A673 (cell line): ENCODE data around the gene SUFU. TPM values are rescaled to one million over a fixed set of nuclear protein-coding genes. Genes with fewer than 3 reads are reported as not detected.

Experiments
- BruUV-seq: library from RNA; stranded (reverse); fragments of 400-500 nt; replicated peaks from 2 replicates; lab custom pipeline; 2021; lab: Mats Ljungman, UMichigan
- CTCF ChIA-PET: fragments of 300-600 bp; sonication (Branson Sonifier 250); formaldehyde crosslinking; loops from one replicate; lab custom pipeline; 2022; ENCODE audit warnings: antibody characterized with exemption; lab: Charles Lee
- POLR2A ChIA-PET: fragments of 300-600 bp; sonication (Branson Sonifier 250); formaldehyde crosslinking; loops from one replicate; lab custom pipeline; 2022; ENCODE audit warnings: antibody characterized with exemption; ENCODE audit not compliant: low non-redundant PET; lab: Charles Lee
- DNase-seq: peaks from one replicate; pipeline ENCODE4 v3.0.0-alpha.2; 2015; ENCODE audit warnings: low spot score
- H3K27ac ChIP-seq: fragments of 200-600 bp; sonication (generic); 2 replicates; pipeline ENCODE4 v1.5.1; 2016; ENCODE audit warnings: mixed run types, low read depth, mild to moderate bottlenecking, mixed read lengths, antibody characterized with exemption, low read length; ENCODE audit not compliant: poor library complexity, severe bottlenecking
- H3K27me3 ChIP-seq: fragments of 200-600 bp; sonication (generic); replicated peaks from 2 replicates; pipeline ENCODE4 v1.6.1; 2017; ENCODE audit warnings: mixed run types, low read depth, mild to moderate bottlenecking, mixed read lengths, antibody characterized with exemption, low read length; ENCODE audit not compliant: insufficient read depth, poor library complexity
- H3K36me3 ChIP-seq: fragments of 200-600 bp; sonication (generic); 2 replicates; pipeline ENCODE4 v1.6.1; 2016; ENCODE audit warnings: mixed run types, mild to moderate bottlenecking, mixed read lengths, antibody characterized with exemption, low read length; ENCODE audit not compliant: insufficient read depth, poor library complexity, severe bottlenecking
- H3K4me1 ChIP-seq: fragments of 200-600 bp; sonication (generic); 2 replicates; pipeline ENCODE4 v1.6.1; 2017; ENCODE audit warnings: mixed run types, mild to moderate bottlenecking, mixed read lengths, antibody characterized with exemption, low read length; ENCODE audit not compliant: insufficient read depth, poor library complexity, severe bottlenecking
- H3K4me3 ChIP-seq: fragments of 200-600 bp; sonication (generic); 2 replicates; pipeline ENCODE4 v1.5.1; 2016; ENCODE audit warnings: low read depth, mixed run types, mild to moderate bottlenecking, mixed read lengths, low read length; ENCODE audit not compliant: poor library complexity, severe bottlenecking
- H3K9me3 ChIP-seq: fragments of 200-600 bp; sonication (generic); 2 replicates; pipeline ENCODE4 v1.6.1; 2016; ENCODE audit warnings: mixed run types, low read depth, mild to moderate bottlenecking, mixed read lengths, antibody characterized with exemption, low read length; ENCODE audit not compliant: poor library complexity, severe bottlenecking
- CTCF ChIP-seq: fragments of 300-800, 200-600 bp; sonication (generic); conservative IDR thresholded peaks from 2 replicates; pipeline ENCODE4 v1.5.1; 2017; ENCODE audit warnings: low read depth, mild to moderate bottlenecking, antibody characterized with exemption, low read length, moderate library complexity, mixed read lengths
- EZH2 ChIP-seq: fragments of 200-600 bp; sonication (generic); IDR thresholded peaks from 2 replicates; pipeline ENCODE4 v1.6.1; 2017; ENCODE audit warnings: borderline replicate concordance, low read depth, mild to moderate bottlenecking, mixed read lengths, antibody characterized with exemption, low read length; ENCODE audit not compliant: poor library complexity, severe bottlenecking
- intact Hi-C: fragments of 100-400 bp; cut with micrococcal nuclease; formaldehyde crosslinking; loops from one replicate; pipeline ENCODE4 v1.10.0; 2022; ENCODE audit not compliant: unreplicated experiment
- total RNA-seq: library from RNA; stranded (reverse); gene quantifications from 2 replicates; pipeline ENCODE4 v1.2.3, GENCODE V29; 2021

SUFU gene
- total RNA-seq, 1 experiment from 2014 or later: 20.5 TPM

DNA sequence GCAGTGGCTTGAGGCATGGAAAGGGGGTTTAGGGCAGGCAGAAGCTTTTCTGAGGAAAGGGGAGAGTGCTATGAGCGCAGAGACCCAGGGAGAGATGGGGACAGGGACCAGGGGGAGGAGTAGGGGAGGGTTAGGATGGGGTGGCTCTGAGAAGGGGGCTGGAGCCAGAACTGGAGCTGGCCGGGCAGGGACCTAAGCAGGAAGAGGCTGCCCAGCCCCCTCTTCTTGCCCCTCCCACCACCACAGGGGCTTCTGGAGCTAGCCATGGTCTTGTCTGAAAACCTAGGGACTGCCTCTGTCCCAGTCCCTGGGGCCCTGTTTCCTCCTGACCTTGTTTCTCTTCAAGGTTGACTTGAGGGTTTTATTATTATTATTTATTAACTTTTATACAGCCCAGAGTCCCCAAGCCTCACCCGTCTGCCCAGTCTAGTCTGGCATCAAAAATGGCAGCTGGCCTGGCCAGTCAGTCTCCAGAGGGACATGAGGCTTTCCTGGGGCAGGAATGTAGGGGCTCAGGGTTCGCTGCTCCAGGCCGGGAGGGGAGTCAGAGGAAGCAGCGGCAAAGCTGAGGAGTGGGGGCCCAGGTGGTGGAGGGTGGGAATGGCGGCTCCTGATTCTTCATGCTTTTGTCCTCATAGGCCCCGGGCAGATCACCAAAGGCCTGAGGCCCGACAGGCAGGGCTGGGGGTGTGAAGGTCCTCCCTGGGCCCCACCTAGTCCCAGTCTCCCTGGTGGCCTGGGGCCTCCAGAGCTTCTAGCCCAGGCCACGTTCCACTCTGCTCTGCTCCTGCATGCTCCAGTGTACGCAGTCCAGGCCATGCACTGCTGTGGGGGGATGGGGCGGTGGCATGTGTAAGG, 146.3 kb downstream of the SUFU start:
- H3K4me1 ChIP-seq: peaks cover 14% of the 10 kb centered on the region

GRCh38 chr10:102650655-102651454, 147.1 kb downstream of the SUFU start:
- TF ChIP-seq EZH2 (no peak), CTCF (no peak)
- Histone ChIP-seq H3K27ac (peak overlapping the region; percentile 19), H3K9me3 (no peaks in the 10 kb centered on the region), H3K27me3 (no peaks in the 10 kb centered on the region), H3K4me1 (peaks cover 14% of the 10 kb centered on the region), H3K36me3 (peaks cover 7% of the 10 kb centered on the region), H3K4me3 (no peak overlapping the region)
- POLR2A ChIA-PET: no interaction called here
- intact Hi-C loops: no loop called here
- no peak for DNase-seq
- no TSS peak for BruUV-seq
- CTCF ChIA-PET: no interaction called here

More for the DNA sequence above, 146.3 kb downstream of the SUFU start:
- Histone ChIP-seq H3K4me3 (no peak overlapping the region), H3K27me3 (no peaks in the 10 kb centered on the region), H3K36me3 (no peaks in the 10 kb centered on the region), H3K9me3 (no peaks in the 10 kb centered on the region), H3K27ac (peak overlapping the region; percentile 19)
- intact Hi-C loops: loop anchor here (10.0 kb wide), 1 partner anchor 255 kb away; the partner anchor contains the start of gene NFKB2
- no peak for DNase-seq
- no TSS peak for BruUV-seq
- CTCF ChIA-PET: no interaction called here
- POLR2A ChIA-PET: no interaction called here
- TF ChIP-seq EZH2 (no peak), CTCF (no peak)

DNA sequence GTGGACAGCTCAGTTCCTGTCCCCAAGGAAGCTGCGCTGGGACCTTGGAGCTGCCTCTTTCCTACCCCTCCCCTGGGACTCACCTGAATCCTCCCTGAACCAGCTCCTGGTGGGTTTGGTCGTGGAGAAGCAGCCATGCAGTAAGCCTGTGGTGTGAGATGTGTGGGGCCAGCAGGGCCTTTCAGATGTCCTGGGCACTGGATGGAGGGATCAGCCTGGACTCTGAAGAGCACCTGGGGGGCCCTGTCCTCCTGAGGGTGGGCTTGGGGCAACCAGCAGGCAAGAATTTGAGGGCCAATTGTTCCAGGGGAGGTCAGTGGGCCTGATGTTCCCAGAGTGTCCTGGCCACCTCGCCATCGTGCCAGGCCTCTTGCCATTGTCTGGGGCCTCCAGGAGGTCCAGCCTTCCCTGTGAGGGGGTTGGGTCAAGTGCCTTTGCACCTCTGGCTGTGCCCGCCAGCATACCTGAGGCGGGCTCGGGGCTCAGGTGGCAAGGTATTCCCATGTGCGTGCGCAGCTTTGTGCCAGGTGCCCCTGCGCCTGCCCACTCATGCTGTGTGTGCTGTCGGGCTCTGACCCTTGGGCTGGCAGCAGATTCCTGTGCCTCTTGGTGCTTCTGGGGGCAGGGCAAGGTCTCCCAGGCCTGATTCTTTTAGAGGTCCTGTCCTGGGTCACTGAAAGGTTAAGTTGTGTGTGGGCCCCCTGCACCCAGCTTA, 147.8 kb downstream of the SUFU start:
- TF ChIP-seq CTCF: no peak
- Histone ChIP-seq H3K9me3 (no peaks in the 10 kb centered on the region), H3K4me1 (peaks cover 10% of the 10 kb centered on the region), H3K36me3 (peaks cover 11% of the 10 kb centered on the region), H3K27me3 (no peaks in the 10 kb centered on the region), H3K27ac (no peak overlapping the region), H3K4me3 (no peak overlapping the region)
- intact Hi-C loops: no loop called here
- no peak for DNase-seq
- no TSS peak for BruUV-seq
- CTCF ChIA-PET: no interaction called here
- POLR2A ChIA-PET: no interaction called here
